ENCODE data around the gene RNF10. TPM values are rescaled to one million over a fixed set of nuclear protein-coding genes. Genes with fewer than 3 reads are reported as not detected.

The RNF10 gene
- total and polyA plus RNA-seq, 2 experiments from 2014 or later: 113 to 149 TPM

DNA sequence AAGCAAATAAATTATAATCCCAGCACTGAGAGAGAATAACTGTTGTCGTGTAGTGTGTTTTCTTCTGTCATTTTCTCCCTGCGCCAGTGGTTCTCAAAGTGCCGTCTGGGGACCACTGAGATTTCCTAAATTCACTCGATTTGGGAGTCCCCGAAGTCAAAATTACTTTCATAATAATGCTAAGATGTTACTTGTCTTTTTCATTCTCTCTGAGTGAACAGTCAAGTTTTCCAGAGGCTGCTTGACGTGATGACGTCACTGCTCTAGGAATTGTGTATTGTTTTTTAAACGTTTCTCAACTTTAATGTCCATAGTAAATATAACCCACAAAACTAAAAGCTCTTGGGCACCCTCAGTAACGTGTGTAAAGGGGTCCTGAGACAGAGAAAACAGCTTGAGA is 47.8 kb downstream of the RNF10 start:
- Mint-ChIP-seq H3K36me3 (ENCODE audit: low read depth) (peaks cover 36% of the 10 kb centered on the region), H3K27me3 (ENCODE audit: insufficient read depth, low read depth, poor library complexity) (peaks cover 24% of the 10 kb centered on the region), H3K4me1 (peaks cover 11% of the 10 kb centered on the region), H3K27ac (no peak overlapping the region), H3K9me3 (no peaks in the 10 kb centered on the region), H3K4me3 (peak overlapping the region; percentile 100)
- Histone ChIP-seq H3F3A (replicated peaks; ENCODE audit: low read depth) (peaks cover 20% of the 10 kb centered on the region), H2AFZ (peak overlapping the region; percentile 44; the same call in 1 of the 2 replicates), H3K4me3 (peak overlapping the region; percentile 76), H3K79me2 (replicated peaks; ENCODE audit: insufficient read depth) (peaks cover 10% of the 10 kb centered on the region; the same call in 1 of the 2 replicates), H4K20me1 (replicated peaks; ENCODE audit: insufficient read depth) (no peaks in the 10 kb centered on the region; the same call in 1 of the 2 replicates), H3K36me3 (ENCODE audit: insufficient read depth) (peaks cover 19% of the 10 kb centered on the region), H3K4me1 (ENCODE audit: insufficient read depth) (peaks cover 5% of the 10 kb centered on the region), H3K27ac (ENCODE audit: low read depth) (no peak overlapping the region), H3K9me2 (ENCODE audit: insufficient read depth) (no peaks in the 10 kb centered on the region), H3K4me2 (peak overlapping the region; percentile 80), H3K27me3 (ENCODE audit: insufficient read depth) (peaks cover 13% of the 10 kb centered on the region; the same call in 1 of the 2 replicates)
- ATAC-seq: no peak
- DNase-seq (ENCODE audit: low spot score): no peak
- TF ChIP-seq CREB1 (CRISPR knock-in tag; IDR thresholded peaks at IDR 0.05; ENCODE audit: low read depth): peak; percentile 63
- TF ChIP-seq, protein P1, sequence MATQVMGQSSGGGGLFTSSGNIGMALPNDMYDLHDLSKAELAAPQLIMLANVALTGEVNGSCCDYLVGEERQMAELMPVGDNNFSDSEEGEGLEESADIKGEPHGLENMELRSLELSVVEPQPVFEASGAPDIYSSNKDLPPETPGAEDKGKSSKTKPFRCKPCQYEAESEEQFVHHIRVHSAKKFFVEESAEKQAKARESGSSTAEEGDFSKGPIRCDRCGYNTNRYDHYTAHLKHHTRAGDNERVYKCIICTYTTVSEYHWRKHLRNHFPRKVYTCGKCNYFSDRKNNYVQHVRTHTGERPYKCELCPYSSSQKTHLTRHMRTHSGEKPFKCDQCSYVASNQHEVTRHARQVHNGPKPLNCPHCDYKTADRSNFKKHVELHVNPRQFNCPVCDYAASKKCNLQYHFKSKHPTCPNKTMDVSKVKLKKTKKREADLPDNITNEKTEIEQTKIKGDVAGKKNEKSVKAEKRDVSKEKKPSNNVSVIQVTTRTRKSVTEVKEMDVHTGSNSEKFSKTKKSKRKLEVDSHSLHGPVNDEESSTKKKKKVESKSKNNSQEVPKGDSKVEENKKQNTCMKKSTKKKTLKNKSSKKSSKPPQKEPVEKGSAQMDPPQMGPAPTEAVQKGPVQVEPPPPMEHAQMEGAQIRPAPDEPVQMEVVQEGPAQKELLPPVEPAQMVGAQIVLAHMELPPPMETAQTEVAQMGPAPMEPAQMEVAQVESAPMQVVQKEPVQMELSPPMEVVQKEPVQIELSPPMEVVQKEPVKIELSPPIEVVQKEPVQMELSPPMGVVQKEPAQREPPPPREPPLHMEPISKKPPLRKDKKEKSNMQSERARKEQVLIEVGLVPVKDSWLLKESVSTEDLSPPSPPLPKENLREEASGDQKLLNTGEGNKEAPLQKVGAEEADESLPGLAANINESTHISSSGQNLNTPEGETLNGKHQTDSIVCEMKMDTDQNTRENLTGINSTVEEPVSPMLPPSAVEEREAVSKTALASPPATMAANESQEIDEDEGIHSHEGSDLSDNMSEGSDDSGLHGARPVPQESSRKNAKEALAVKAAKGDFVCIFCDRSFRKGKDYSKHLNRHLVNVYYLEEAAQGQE (IDR thresholded peaks at IDR 0.05; ENCODE audit: unreplicated experiment): no peak

DNA sequence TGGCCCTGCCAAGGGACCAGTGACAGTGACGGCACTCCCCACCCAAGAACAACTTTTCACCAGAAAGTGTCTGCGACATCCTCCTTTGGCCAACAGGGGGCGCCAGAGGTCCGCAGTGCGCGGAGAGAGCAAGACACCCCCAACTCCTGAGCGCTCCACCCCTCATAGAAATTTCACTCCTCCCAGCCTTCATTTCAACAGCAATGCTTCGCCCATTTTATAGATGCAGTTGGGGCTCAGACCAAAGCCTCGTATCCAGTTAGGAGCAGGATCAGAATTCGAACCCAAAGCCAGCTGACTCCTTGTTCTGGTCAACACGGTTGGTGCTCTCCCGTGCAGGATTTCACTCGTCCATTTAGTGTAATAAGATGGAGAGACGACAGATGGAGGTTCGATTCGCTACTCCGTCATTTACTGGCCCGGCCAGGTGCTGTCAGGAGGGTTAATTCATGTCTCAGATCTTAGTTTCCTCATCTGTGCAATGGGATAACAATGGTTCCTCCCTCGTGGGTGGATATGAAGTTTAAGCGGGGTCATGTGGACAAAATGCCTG is 49.4 kb downstream of the RNF10 start:
- H3K79me2 ChIP-seq (replicated peaks; ENCODE audit: insufficient read depth): peaks cover 10% of the 10 kb centered on the region; the same call in 1 of the 2 replicates
- no peaks in the 10 kb centered on the region for H3K9me2 ChIP-seq (ENCODE audit: insufficient read depth)
- H3K4me3 Mint-ChIP-seq: peak overlapping the region; percentile 74
- TF ChIP-seq JUNB (IDR thresholded peaks at IDR 0.05; ENCODE audit: unreplicated experiment) (no peak), CREB1 (CRISPR knock-in tag; IDR thresholded peaks at IDR 0.05; ENCODE audit: low read depth) (no peak)
- TF ChIP-seq, protein P2, sequence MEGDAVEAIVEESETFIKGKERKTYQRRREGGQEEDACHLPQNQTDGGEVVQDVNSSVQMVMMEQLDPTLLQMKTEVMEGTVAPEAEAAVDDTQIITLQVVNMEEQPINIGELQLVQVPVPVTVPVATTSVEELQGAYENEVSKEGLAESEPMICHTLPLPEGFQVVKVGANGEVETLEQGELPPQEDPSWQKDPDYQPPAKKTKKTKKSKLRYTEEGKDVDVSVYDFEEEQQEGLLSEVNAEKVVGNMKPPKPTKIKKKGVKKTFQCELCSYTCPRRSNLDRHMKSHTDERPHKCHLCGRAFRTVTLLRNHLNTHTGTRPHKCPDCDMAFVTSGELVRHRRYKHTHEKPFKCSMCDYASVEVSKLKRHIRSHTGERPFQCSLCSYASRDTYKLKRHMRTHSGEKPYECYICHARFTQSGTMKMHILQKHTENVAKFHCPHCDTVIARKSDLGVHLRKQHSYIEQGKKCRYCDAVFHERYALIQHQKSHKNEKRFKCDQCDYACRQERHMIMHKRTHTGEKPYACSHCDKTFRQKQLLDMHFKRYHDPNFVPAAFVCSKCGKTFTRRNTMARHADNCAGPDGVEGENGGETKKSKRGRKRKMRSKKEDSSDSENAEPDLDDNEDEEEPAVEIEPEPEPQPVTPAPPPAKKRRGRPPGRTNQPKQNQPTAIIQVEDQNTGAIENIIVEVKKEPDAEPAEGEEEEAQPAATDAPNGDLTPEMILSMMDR (conservative IDR thresholded peaks at IDR 0.05; ENCODE audit: low read depth in 2 of 2): peak; percentile 95 to 97
- peak overlapping the region; percentile 70 for H3K4me3 ChIP-seq
- no peak overlapping the region for H3K27ac Mint-ChIP-seq
- H3K27me3 ChIP-seq (ENCODE audit: insufficient read depth): peaks cover 13% of the 10 kb centered on the region; the same call in 1 of the 2 replicates
- H3K4me1 ChIP-seq (ENCODE audit: insufficient read depth): peaks cover 5% of the 10 kb centered on the region
- peak overlapping the region; percentile 84 for H3K4me2 ChIP-seq
- ATAC-seq (peak; percentile 36), DNase-seq (ENCODE audit: low spot score) (peak; percentile 90)
- no peaks in the 10 kb centered on the region for H3K9me3 Mint-ChIP-seq
- H2AFZ ChIP-seq: peak overlapping the region; percentile 79
- no peak overlapping the region for H3K27ac ChIP-seq (ENCODE audit: low read depth)
- H3K36me3 ChIP-seq (ENCODE audit: insufficient read depth): peaks cover 9% of the 10 kb centered on the region
- peaks cover 11% of the 10 kb centered on the region for H3K4me1 Mint-ChIP-seq
- H3F3A ChIP-seq (replicated peaks; ENCODE audit: low read depth): peaks cover 18% of the 10 kb centered on the region
- peaks cover 24% of the 10 kb centered on the region for H3K27me3 Mint-ChIP-seq (ENCODE audit: insufficient read depth, low read depth, poor library complexity)
- H4K20me1 ChIP-seq (replicated peaks; ENCODE audit: insufficient read depth): no peaks in the 10 kb centered on the region; the same call in 1 of the 2 replicates
- H3K36me3 Mint-ChIP-seq (ENCODE audit: low read depth): peaks cover 21% of the 10 kb centered on the region
